Tongue (tissue), 2 donors: ENCODE data around the gene FAM89B. TPM values are rescaled to one million over a fixed set of nuclear protein-coding genes. Genes with fewer than 3 reads are reported as not detected.
A peak's percentile ranks its signal among the peaks of the same experiment; 100 is the strongest.

Experiments
- DNase-seq: peaks from one replicate; pipeline ENCODE4 v3.0.0-alpha.2; 2015
- total RNA-seq: library from RNA; depleted of rRNA; stranded (reverse); fragments of >200 nt; gene quantifications from one replicate; pipeline ENCODE4 v1.2.3, GENCODE V29; 2014

FAM89B gene
- total RNA-seq, 1 donor from 2014 or later: 30.4 TPM

DNA sequence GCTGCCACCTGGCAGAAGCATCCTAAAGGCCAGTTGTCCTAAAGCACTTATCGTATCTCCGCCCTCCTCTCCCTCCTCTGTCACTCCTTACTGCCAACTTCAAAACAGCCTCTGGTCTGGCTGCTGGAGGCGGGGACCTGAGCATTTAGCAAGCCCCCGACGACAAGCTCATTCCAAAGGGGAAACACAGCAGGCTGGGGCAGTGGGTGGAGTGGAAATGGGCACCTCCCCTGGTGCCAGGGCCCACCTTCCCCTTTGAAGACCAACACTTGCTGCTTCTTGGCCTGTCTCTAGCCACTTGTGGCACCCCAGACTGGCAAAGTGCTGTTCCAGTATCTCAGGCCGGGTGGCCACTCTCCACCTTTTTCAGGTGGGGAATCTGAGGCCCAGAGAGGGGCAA is 38.1 kb downstream of the FAM89B start:
- DNase-seq: no peak

DNA sequence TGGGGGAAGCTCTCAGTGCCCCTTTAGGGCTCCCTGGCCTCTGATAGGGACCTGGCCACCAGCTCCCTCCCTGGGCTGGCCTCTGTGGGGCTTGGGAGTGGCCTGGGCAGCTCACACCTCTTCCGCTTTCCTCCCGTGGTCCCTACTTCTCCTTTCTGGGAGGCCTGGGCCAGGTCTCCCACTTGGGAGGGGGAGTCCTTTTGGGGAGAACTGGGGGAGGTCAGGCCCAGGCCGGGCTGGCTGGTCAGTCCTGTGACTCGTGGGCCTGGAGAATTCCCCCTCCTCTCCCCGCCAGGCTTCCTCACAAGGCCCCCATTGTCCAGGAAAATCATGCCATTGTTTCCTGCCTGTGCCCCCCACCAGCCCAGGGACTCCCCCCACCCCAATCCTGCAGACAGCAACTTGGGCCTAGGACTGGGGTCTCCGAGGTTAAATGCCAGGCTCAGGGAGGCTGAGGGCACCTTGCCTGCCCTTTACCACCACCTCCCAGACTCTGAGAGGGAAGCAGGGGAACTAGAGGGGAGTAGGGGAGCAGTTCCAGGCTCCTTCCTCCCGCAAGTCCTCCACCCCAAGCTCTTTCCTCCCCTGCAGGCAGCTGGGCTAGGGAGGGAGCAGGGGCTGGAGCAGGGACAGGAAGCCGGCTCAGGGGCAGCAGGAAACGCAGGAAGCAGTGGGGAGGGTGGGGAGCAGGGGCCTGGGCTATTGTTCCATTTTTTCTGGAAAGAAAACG is 38.9 kb downstream of the FAM89B start:
- DNase-seq: no peak

DNA sequence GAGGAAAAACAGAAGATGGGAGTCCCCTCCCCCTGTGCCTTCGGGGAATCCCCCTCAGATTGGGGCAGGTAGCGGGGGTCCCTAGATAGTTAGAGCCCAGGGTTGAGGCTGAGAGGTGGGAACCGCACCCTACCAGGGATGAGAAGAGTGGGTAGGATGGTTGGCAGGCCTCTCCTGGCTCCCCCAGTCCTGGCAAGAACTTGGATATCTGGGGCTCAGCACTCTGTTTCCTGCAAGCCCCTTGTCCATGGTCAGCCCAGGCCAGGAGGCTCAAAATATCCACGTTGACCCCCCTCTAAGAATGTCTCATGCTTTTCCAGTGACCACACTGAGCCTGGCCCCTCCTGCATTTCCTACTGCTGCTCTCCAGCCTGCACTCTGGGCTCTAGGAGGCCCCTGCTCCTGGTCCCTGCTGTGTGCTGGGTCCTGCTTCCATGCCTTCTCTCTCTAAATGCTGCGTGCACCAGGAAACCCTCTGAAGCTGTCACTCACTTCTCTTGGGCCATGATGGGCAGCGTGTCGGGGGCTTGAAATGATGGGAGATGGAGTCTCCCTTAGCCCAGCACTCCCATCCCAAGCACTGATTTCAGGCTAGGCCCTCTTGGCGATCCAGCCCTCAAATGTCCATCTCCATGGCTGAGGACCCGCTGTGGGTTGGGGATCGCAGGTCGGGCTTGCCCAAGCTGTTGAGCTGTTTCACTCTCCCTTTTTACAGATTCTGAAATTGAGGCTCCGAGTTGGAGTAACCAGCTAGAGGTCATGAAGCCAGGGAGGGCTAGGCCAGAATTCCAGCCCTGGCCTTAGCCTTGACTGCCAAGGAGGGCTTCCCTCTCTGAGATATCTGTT is 39.6 kb downstream of the FAM89B start:
- no peak for DNase-seq

DNA sequence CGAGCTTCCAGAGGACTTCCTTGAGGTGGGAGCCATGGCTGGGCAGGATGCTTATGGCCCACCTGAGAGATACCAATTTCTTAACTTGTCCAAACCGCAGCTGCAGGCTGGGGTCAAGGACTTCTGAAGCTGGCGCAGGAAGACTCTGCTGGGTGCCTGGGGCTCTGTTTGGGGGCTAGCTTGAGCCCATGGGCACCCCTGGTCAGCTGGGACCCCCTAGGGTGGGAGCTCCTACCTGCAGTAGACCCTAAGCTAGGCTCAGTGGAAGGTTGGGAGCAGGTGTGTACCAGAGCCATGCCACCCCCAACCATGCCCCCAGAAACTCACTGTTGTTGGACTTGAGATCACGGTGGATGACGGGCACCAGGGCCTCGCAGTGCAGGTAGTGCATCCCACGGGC is 40.4 kb downstream of the FAM89B start:
- no peak for DNase-seq

DNA sequence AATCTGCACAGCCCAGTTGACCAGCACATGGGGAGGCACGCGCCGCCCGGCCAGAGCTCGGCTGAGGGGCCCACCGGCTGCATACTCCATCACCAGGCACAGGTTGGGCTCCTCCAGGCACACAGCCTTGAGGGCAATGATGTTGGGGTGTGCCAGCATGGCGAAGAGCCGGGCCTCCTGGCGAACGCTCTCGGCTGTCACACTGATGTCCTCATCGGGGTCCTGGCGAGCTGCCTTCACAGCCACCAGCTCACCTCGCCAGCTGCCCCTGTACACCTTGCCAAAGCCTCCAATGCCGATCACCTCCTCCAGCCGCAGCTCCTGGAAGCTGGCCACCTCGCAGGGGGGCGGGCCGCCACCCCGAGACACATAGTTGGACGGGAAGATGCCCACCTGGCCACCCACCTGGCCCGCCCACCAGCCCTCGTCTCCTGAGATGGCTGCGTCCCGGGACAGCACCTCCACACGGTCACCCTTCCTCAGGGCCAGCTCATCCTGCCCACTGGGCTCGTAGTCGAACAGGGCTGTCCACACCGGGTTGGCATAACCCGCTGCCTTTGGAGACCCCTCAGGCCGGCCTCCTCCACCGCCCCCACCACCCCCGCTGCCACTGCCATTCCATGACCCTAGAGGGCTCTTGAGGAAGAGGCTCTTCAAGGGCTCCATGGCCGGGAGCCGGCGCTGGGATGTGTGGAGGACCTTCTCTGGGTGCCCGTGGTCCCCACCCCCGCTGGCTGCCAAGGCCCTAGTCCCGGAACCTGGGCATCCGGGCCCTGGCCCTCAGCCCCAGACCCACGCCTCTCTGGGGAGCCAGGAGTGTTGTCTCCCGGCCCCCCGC is 41.0 kb downstream of the FAM89B start:
- no peak for DNase-seq

DNA sequence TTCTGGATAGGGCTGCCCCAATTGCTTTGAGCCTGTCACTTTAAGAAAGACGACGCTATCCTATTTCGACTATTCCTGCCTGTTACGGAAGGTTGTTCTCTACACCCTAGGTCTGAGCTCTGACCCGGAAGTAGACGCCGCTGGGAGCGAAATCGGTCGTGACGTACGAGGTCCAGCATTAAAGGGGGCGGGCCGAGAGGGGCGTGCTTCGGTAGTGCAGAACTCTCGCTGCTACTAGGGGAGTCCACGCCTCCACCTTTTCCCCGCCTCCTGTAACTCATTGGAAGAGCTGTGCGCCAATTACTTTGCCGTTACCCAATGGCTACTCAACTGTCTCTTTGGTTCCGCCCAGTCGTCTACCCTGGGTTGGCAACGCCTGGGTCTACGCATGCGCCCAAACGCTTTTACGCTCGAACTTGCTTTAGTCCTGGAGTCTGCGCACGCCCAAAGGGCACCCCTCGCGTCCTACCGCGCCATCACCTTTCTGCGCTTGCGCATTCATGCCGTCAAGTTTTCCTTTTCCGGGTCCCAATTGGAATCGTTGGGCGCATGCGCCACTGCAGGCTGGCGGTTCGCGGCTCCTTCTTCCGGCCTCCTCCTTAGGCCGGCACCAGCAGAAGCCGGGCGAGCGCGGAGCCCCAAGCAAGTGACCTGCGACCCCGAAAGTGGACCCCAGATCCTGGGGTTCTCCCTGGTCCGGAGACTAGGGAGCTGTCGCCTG is 43.1 kb downstream of the FAM89B start, which contains the start of gene PCNX3:
TSS of gene PCNX3 (plus strand) at position 548 of the 721 bp plus-strand sequence. CDS start 536 bp downstream, outside the sequence.
- peak; percentile 100 for DNase-seq

DNA sequence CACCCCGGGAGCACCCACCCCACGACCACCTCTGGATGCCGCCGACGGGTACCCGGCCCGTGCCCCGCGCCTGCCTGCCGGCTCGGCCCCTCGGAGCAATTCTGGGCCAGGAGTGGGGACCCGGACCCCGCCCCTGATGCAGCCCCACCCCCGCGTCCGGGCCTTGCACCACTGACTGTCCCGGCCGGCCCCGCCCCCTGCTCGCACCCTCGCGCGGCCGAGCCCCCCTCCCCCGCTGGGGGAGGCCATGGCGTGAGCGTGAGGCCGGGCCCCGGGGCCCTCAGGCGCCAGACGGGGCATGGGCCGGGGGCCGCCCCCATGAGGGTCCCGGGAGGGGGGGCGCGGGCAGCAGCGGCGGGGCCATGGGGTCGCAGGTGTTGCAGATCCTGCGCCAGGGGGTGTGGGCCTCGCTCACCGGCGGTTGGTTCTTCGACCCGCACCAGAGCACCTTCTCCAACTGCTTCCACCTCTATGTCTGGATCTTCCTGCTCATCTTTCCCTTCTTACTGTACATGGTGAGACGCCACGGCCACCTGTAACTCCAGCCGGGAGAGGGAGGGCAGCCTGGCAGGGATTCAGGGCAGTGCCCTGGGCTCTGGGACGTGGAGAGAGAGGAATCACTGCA is 43.7 kb downstream of the FAM89B start:
- DNase-seq: peak; percentile 35

DNA sequence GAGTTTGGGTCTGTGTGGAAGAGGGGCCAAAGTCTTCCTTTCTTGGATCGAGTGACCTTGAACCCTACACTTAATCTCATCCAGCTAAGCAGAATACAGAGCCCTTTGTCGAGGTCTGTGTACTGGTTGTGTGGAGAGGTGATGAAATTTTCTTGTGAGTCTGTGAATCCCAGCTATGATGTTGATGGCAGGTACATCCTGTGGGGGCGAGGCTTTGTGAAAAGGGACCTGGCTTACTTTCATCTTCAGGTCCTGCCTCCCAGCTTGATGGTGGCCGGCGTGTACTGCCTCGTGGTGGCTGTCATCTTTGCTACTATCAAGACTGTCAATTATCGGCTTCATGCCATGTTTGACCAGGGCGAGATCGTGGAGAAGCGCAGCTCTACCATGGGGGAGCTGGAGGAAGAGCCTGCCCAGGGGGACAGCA is 44.2 kb downstream of the FAM89B start:
- DNase-seq: no peak

DNA sequence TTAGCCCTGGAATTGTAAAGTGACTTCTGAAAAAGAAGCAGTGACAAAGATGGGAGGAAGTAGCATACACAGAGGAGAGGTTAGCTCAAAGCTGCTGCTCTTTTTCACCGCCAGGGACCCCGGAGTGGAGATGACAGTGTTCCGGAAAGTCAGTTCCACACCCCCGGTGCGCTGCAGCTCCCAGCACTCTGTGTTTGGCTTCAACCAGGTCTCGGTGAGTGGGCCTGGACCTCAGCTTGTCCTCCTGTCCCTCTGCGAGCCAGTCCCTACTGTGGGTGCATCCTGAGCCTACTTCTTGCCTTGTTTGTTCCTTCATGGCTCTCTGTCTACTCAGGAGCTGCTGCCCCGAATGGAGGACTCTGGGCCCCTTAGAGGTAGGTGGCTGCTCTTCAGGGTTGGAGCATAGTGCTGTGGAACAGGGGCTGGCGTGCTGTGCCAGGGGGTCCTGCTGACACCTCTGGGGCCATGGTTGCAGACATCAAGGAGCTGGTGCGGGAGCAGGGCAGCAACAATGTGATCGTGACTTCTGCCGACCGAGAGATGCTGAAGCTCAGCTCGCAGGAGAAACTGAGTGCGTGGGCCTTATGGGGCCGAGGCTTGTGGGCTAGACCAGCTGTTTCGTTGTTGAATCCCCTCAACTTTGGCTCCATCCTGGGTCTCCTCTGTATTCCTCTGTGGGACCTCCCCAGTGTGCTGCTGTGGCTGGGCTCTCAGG is 45.0 kb downstream of the FAM89B start:
- DNase-seq: no peak

DNA sequence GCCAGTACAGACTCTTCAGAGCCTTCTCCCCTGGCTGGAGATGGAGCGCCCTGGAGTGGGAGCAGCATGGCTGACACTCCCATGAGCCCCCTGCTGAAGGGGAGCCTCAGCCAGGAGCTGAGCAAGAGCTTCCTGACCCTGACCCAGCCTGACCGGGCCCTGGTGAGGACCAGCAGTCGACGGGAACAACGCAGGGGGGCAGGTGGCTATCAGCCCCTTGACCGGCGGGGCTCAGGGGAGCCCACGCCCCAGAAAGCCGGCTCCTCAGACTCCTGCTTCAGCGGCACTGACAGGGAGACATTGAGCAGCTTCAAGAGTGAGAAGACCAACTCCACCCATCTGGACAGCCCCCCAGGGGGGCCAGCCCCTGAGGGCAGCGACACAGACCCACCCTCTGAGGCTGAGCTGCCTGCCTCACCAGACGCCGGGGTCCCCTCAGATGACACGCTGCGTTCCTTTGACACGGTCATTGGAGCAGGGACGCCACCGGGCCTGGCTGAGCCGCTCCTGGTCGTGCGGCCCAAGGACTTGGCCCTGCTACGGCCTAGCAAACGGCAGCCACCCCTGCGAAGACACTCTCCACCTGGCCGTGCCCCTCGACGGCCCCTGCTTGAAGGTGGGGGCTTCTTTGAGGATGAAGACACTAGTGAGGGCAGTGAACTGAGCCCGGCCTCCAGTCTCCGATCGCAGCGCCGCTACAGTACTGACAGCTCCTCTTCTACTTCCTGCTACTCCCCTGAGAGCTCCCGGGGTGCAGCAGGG is 45.8 kb downstream of the FAM89B start:
- DNase-seq: no peak

DNA sequence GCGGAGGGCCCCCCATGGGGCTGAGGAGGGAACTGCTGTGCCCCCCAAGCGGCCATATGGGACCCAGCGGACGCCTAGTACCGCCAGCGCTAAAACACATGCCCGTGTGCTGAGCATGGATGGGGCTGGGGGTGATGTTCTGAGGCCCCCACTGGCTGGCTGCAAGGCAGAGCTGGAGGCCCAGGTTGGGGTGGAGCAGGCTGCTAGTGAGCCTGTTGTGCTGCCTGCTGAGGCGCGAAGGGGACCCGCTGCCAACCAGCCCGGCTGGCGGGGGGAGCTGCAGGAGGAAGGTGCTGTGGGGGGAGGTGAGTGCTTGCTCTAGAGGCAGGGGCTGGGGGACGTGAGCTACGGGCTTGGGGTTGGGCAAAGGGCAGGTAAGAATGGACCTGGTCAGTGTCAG is 46.4 kb downstream of the FAM89B start:
- no peak for DNase-seq

DNA sequence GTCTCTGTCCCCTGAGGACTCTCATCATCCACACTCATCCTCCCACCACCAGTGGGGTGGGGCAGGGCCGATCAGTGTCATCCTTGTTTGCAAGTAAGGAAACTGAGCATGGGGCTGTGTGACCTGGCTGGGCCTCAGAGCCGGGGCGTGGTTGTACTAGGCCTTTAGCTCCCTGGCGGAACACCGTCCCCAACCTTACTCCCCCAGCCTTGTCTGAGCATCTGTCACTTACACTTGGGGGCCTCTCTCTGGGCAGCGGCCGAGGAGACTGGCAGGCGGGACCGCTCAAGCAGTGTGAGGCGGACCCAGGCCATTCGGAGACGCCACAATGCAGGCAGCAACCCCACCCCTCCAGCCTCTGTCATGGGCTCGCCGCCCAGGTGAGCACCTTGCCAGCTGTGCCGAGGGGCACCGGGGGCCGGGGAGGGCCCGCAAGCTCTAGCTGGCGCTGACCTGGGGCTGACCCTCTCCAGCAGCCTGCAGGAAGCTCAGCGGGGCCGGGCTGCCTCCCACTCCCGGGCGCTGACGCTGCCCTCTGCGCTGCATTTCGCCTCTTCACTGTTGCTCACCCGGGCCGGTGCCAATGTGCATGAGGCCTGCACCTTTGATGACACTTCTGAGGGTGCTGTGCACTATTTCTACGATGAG is 47.1 kb downstream of the FAM89B start:
- DNase-seq: no peak

DNA sequence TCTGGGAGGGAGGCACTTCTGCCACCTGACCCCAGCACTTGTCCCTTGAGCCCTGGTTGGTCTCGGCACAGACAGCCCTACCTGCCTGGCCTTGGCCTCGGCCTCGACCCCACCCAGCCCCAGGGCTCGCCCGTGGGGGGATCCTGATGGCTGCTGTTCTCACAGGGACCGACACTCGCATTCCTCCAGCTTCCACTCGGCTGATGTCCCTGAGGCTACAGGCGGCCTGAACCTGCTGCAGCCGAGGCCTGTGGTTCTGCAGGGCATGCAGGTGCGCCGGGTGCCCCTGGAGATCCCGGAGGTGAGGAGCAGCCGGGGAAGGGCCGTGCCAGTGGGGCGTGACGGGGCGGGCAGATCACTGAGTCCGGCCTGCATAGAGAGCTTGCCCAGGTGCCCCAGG is 48.3 kb downstream of the FAM89B start:
- no peak for DNase-seq

DNA sequence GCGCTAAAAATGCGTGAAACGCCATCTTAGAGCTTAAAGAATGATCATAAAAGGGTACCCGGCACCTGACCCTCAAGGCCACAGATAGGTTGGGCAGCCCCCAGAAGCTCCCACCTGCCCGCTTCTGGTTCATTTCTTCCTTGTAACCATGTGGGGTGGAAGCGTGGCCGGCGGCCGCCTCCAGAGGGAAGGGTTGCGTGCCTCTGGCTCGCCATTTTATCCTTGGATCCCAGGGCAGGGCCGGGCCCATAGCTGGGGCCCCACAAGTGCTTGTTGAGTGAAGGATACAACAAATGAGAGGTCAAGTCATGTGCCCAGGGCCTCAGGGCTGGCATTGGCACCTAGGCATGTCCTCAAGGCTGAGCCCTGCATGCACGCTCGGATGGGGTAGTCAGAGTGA is 49.1 kb downstream of the FAM89B start:
- DNase-seq: no peak

DNA sequence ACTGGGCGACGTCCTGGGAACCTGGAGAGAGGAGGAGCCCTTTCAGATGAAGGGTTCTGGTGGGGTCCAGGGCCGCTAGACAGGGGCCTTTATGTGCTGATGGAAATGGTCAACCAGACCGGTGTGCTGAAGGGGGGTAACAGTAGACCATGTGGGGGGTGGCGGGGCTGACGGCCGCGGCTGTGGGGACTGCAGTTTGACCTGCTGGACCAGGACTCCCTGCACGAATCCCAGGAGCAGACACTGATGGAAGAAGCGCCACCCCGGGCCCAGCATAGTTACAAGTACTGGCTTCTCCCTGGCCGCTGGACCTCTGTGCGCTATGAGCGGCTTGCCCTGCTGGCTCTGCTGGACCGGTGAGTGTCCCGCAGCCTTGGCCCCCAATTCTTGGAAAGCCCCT is 49.7 kb downstream of the FAM89B start:
- DNase-seq: no peak

DNA sequence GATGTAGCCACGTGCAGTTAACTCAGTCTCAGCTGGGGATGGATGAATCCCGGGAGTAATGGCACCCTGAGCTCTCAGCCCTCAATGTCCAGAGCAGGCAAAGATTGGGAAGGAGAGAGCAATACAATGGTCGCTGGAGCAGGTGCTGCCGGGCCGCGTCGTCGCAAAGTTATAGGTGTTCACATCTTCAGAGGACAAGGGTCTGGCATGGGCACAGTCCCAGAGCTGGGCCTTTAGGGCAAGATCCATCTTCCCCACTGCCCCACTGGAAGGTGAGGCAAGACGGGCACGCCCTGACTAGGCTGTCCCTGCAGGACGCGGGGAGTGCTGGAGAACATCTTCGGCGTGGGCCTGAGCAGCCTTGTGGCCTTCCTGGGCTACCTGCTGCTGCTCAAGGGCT is 50.8 kb downstream of the FAM89B start:
- DNase-seq: no peak
